ENCODE measurements around the gene LCE7A. TPM values are rescaled to one million over a fixed set of nuclear protein-coding genes. Genes with fewer than 3 reads are reported as not detected.

LCE7A gene
- total RNA-seq, 1 donor from 2014 or later: not detected

DNA sequence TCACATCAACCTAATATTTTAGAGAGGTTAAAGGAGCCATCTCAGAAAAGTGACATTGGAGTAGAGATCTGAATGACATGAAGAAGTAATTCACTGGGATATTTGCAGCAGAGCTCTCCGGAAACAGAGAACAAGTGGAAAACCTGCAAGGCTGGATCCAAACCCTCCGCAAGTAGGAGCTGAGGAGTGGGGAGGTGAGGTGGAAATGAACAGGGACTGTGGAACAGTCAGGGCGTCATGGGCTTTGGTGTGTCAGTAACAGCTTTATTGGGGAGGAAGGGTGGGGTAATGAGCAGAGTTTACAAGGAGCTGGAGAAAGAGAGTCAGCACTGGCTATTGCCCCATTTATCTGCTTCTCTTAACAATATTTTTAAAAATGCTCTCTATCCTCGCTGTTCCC lies 39.2 kb downstream of the LCE7A start:
- intact Hi-C loops (cut with DNase I): no loop called here

GRCh38 chr1:152899883-152900282 lies 40.1 kb downstream of the LCE7A start:
- no peak for TF ChIP-seq CTCF (IDR thresholded peaks at IDR 0.05)
- intact Hi-C loops (cut with DNase I): no loop called here
- H3K27ac ChIP-seq: no peak overlapping the region
- DNase-seq (no peak), ATAC-seq (no peak)
- H3K4me3 ChIP-seq: no peak overlapping the region
- no peaks in the 10 kb centered on the region for H3K4me1 ChIP-seq
- H3K9me3 ChIP-seq: no peaks in the 10 kb centered on the region
- H3K36me3 ChIP-seq: no peaks in the 10 kb centered on the region
- no peaks in the 10 kb centered on the region for H3K27me3 ChIP-seq (ENCODE audit: low read depth)

More for the DNA sequence above, 39.2 kb downstream of the LCE7A start:
- no peak overlapping the region for H3K4me3 ChIP-seq
- DNase-seq (no peak), ATAC-seq (no peak)
- H3K27me3 ChIP-seq (ENCODE audit: low read depth): no peaks in the 10 kb centered on the region
- no peak for TF ChIP-seq CTCF (IDR thresholded peaks at IDR 0.05)
- H3K9me3 ChIP-seq: no peaks in the 10 kb centered on the region
- H3K4me1 ChIP-seq: no peaks in the 10 kb centered on the region
- no peaks in the 10 kb centered on the region for H3K36me3 ChIP-seq
- no peak overlapping the region for H3K27ac ChIP-seq

DNA sequence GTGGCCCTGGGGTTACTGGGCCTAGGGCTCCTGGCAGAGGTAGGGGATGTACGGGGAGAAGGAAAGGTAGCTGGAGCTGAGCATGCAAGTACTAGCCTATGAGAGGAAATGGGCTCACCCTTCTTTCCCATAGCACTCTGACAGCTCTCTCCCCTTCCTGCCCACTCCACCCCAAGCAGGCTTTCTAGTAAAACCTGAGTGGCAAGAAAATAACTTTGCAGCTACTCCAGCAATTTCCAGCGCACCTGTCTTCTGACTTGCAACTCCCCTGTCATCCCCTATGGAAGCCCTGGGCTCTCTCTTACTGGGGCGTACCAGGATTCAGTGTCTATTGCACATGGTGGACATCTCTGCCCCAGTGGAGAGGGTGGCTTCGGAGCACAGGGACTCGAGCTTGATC lies 41.8 kb downstream of the LCE7A start:
- no peak overlapping the region for H3K27ac ChIP-seq
- H3K4me1 ChIP-seq: no peaks in the 10 kb centered on the region
- no peaks in the 10 kb centered on the region for H3K36me3 ChIP-seq
- ATAC-seq (no peak), DNase-seq (no peak)
- no peaks in the 10 kb centered on the region for H3K9me3 ChIP-seq
- TF ChIP-seq CTCF (IDR thresholded peaks at IDR 0.05): no peak
- intact Hi-C loops (cut with DNase I): no loop called here
- H3K4me3 ChIP-seq: no peak overlapping the region
- no peaks in the 10 kb centered on the region for H3K27me3 ChIP-seq (ENCODE audit: low read depth)

- no peak for TF ChIP-seq CTCF (IDR thresholded peaks at IDR 0.05)
Observed at GRCh38 chr1:152902636-152903035, 42.8 kb downstream of the LCE7A start.

GRCh38 chr1:152904688-152905440 lies 45.1 kb downstream of the LCE7A start:
- no peaks in the 10 kb centered on the region for H3K4me1 ChIP-seq
- no peaks in the 10 kb centered on the region for H3K36me3 ChIP-seq
- no peaks in the 10 kb centered on the region for H3K27me3 ChIP-seq (ENCODE audit: low read depth)
- ATAC-seq (no peak), DNase-seq (no peak)
- no peak overlapping the region for H3K4me3 ChIP-seq
- intact Hi-C loops (cut with DNase I): no loop called here
- TF ChIP-seq CTCF (IDR thresholded peaks at IDR 0.05): no peak
- H3K9me3 ChIP-seq: no peaks in the 10 kb centered on the region
- H3K27ac ChIP-seq: no peak overlapping the region

More at GRCh38 chr1:152902636-152903035, 42.8 kb downstream of the LCE7A start:
- H3K4me3 ChIP-seq: no peak overlapping the region
- no peak overlapping the region for H3K27ac ChIP-seq
- no peaks in the 10 kb centered on the region for H3K36me3 ChIP-seq
- no peaks in the 10 kb centered on the region for H3K4me1 ChIP-seq
- no peaks in the 10 kb centered on the region for H3K27me3 ChIP-seq (ENCODE audit: low read depth)
- ATAC-seq (no peak), DNase-seq (no peak)
- H3K9me3 ChIP-seq: no peaks in the 10 kb centered on the region
- intact Hi-C loops (cut with DNase I): no loop called here
